HepG2 (cell line): ENCODE measurements around the gene PCSK6. TPM values are rescaled to one million over a fixed set of nuclear protein-coding genes. Genes with fewer than 3 reads are reported as not detected.

ENCODE experiments used
- ATAC-seq: fragments of 200-7000 bp; cut with Tn5 transposase; 3 replicates; pipeline ENCODE4 v1.9.1; 2020; ENCODE audit warnings: mild to moderate bottlenecking, moderate library complexity
- BruUV-seq: library from RNA; stranded (reverse); fragments of 400-500 nt; replicated peaks from 2 replicates; lab custom pipeline; 2021; lab: Mats Ljungman, UMichigan
- CTCF ChIA-PET: fragments of 300-600 bp; formaldehyde crosslinking; extraction: SDS; loops from one replicate; lab custom pipeline; 2021; ENCODE audit warnings: low total read pairs, inconsistent platforms, low intra/inter-chr PET ratio; lab: Yijun Ruan, JAX
- POLR2A ChIA-PET: fragments of 350-600 bp; sonication (Branson Sonifier 250); formaldehyde crosslinking; loops from one replicate; lab custom pipeline; 2020; ENCODE audit warnings: antibody characterized with exemption, inconsistent platforms; lab: Yijun Ruan, JAX
- DNase-seq: peaks from one replicate; pipeline ENCODE4 v3.0.0-alpha.2; 2015; ENCODE audit warnings: low spot score
- FAIRE-seq: peaks from 3 replicates; lab custom pipeline; 2011; peaks lifted over from hg19 to GRCh38; lab: Jason Lieb, UNC
- H2AFZ ChIP-seq: one replicate; pipeline ENCODE4 v1.6.1; 2011; ENCODE audit warnings: low read length, inconsistent platforms
- H3K27ac ChIP-seq: fragments of 300-600 bp; 3 replicates; pipeline ENCODE4 v1.8.0; 2011; ENCODE audit warnings: mixed run types, mild to moderate bottlenecking, mixed read lengths, low read length, inconsistent platforms; ENCODE audit not compliant: insufficient read depth; ENCODE audit errors: extremely low read length
- H3K27me3 ChIP-seq, 2 experiments: fragments of 200-600 bp in 1 of 2; 2 replicates in 1 of 2; 3 replicates in 1 of 2; pipeline versions ENCODE4 v1.6.0 to v1.8.0; 2011; ENCODE audit warnings: low read length in 2 of 2, mild to moderate bottlenecking in 2 of 2, moderate library complexity in 2 of 2, inconsistent platforms in 1 of 2; ENCODE audit not compliant: insufficient read depth in 2 of 2, control insufficient read depth in 1 of 2
- H3K36me3 ChIP-seq, 2 experiments: fragments of 200-600 bp in 1 of 2; replicated peaks in 1 of 2; 2 replicates in 1 of 2; 3 replicates in 1 of 2; pipeline versions ENCODE4 v1.5.1 to v1.8.0; 2011; ENCODE audit warnings: low read length in 2 of 2, inconsistent platforms in 1 of 2; ENCODE audit not compliant: insufficient read depth in 2 of 2, control insufficient read depth in 1 of 2
- H3K4me1 ChIP-seq: 2 replicates; pipeline ENCODE4 v1.5.1; 2012; ENCODE audit warnings: low read length, inconsistent platforms; ENCODE audit not compliant: insufficient read depth
- H3K4me2 ChIP-seq: 2 replicates; pipeline ENCODE4 v1.6.0; 2011; ENCODE audit warnings: low read depth, low read length, inconsistent platforms
- H3K4me3 ChIP-seq, 3 experiments: fragments of 200-600 bp in 1 of 3; sonication (generic), shearing (Covaris generic) in 1 of 3; replicated peaks in 1 of 3; 2 replicates each; pipeline ENCODE4 v1.5.1; 2011 to 2016; ENCODE audit warnings: low read length in 3 of 3, inconsistent platforms in 2 of 3, low read depth in 2 of 3, mild to moderate bottlenecking in 2 of 3, control low read depth in 1 of 3, mixed read lengths in 1 of 3; ENCODE audit not compliant: insufficient read depth in 1 of 3
- H3K79me2 ChIP-seq: one replicate; pipeline ENCODE4 v1.6.1; 2011; ENCODE audit warnings: low read length, inconsistent platforms; ENCODE audit not compliant: insufficient read depth
- H3K9ac ChIP-seq: 2 replicates; pipeline ENCODE4 v1.6.0; 2011; ENCODE audit warnings: mild to moderate bottlenecking, low read depth, low read length, inconsistent platforms; ENCODE audit not compliant: insufficient read depth
- H3K9me3 ChIP-seq: 2 replicates; pipeline ENCODE4 v1.5.1; 2012; ENCODE audit warnings: mild to moderate bottlenecking, low read length
- H4K20me1 ChIP-seq: 2 replicates; pipeline ENCODE4 v1.6.0; 2011; ENCODE audit warnings: inconsistent platforms, mild to moderate bottlenecking, low read length, moderate library complexity; ENCODE audit not compliant: insufficient read depth
- CTCF ChIP-seq: sonication (generic); formaldehyde crosslinking; IDR thresholded peaks from 2 replicates; pipeline ENCODE4 v1.5.0; 2020; ENCODE audit warnings: mild to moderate bottlenecking, missing genetic modification reagents, moderate library complexity
- HBP1 ChIP-seq: IDR thresholded peaks from 2 replicates; pipeline ENCODE4 v1.6.1; 2016; ENCODE audit warnings: low read depth, control low read depth
- RAD21 ChIP-seq: fragments of 450-650 bp; formaldehyde crosslinking; IDR thresholded peaks from 2 replicates; pipeline ENCODE4 v1.5.0; 2020; ENCODE audit warnings: mild to moderate bottlenecking
- RBFOX2 ChIP-seq: fragments of 200-400 bp; formaldehyde crosslinking; IDR thresholded peaks from 2 replicates; pipeline ENCODE4 v1.6.1; 2017; ENCODE audit warnings: low read depth, mild to moderate bottlenecking, low read length
- SMC3 ChIP-seq: IDR thresholded peaks from 2 replicates; pipeline ENCODE4 v1.6.1; 2011; ENCODE audit warnings: low read length, improper control_type of control experiment
- STAG1 ChIP-seq: sonication (generic); formaldehyde crosslinking; IDR thresholded peaks from 2 replicates; pipeline ENCODE4 v1.4.0; 2020; ENCODE audit warnings: missing genetic modification reagents
- ZBTB38 ChIP-seq: sonication (generic); formaldehyde crosslinking; IDR thresholded peaks from 2 replicates; pipeline ENCODE4 v1.5.1; 2020; ENCODE audit warnings: mild to moderate bottlenecking, missing genetic modification reagents
- ZNF160 ChIP-seq: sonication (generic); formaldehyde crosslinking; IDR thresholded peaks from 2 replicates; pipeline ENCODE4 v1.8.0; 2022; ENCODE audit warnings: mild to moderate bottlenecking, inconsistent platforms, missing genetic modification reagents
- ZNF207 ChIP-seq: fragments of 450-650 bp; IDR thresholded peaks from 2 replicates; pipeline ENCODE4 v1.6.1; 2016; ENCODE audit warnings: antibody characterized with exemption, borderline replicate concordance
- whole genome bisulfite sequencing: methylation state at CpG from one replicate; pipeline ENCODE4 v1.1.6; 2017; ENCODE audit warnings: low lambda C conversion rate; 5-methylcytosine and 5-hydroxymethylcytosine counted together
- in situ Hi-C: cut with HindIII; loops from 2 replicates; pipeline ENCODE4 v1.10.0; 2017; ENCODE audit warnings: low pct_unique_long_range_greater_than_20kb; ENCODE audit not compliant: extremely low pct_ligation_motif_present
- intact Hi-C: fragments of 100-400 bp; cut with micrococcal nuclease; formaldehyde crosslinking; loops from one replicate; pipeline ENCODE4 v1.10.0; 2022; ENCODE audit not compliant: unreplicated experiment
- polyA plus RNA-seq, 8 experiments: library from polyadenylated mRNA; depleted of rRNA in 3 of 8; stranded (reverse) in 7 of 8; unstranded in 1 of 8; fragments of >200 nt; fragmentation: Illumina TruSeq in 4 of 8; extraction: Trizol in 4 of 8; gene quantifications; 2 replicates each; pipeline versions ENCODE4 v1.2.1 to v1.2.3, GENCODE V29; 2011 to 2016; ENCODE audit warnings: low read depth in 4 of 8, missing spikeins in 1 of 8, mixed read lengths in 1 of 8; ENCODE audit not compliant: insufficient read depth in 1 of 8
- total RNA-seq, 5 experiments: library from RNA; depleted of rRNA; stranded (reverse); fragments of >200 nt; fragmentation: Illumina TruSeq; extraction: Trizol; gene quantifications; 2 replicates each; pipeline ENCODE4 v1.2.3, GENCODE V29; 2016; ENCODE audit warnings: low read depth in 1 of 5

Gene PCSK6
- total and polyA plus RNA-seq, 2 of the 13 experiments (the other 11 are each of a cell fraction or from before 2014, with no cell fraction given): 56.5 to 155 TPM

GRCh38 chr15:101293122-101293521 is 196.4 kb downstream of the PCSK6 start:
- ChIA-PET POLR2A (no interaction called here), CTCF (no interaction called here)
- WGBS: 54% methylated on average over 8 of the region's 10 CpGs
- in situ Hi-C loops: loop anchor here (10.0 kb wide), 1 partner anchor 202 kb away; no protein-coding TSS in a partner anchor
- Histone ChIP-seq H3K27ac (peak overlapping the region; percentile 85), H3K4me3 (peak overlapping the region; percentile 66 to 90 (median 77)), H3K9me3 (no peaks in the 10 kb centered on the region), H3K9ac (peak overlapping the region; percentile 95), H3K27me3 (no peaks in the 10 kb centered on the region; a peak in 1 of 5 replicates), H3K79me2 (peaks cover 73% of the 10 kb centered on the region), H4K20me1 (peaks cover 36% of the 10 kb centered on the region), H3K36me3 (peaks cover 4 to 17% of the 10 kb centered on the region in 2 experiments; a peak in 3 of 5 replicates), H3K4me2 (peak overlapping the region; percentile 95), H2AFZ (no peak overlapping the region), H3K4me1 (peaks cover 34% of the 10 kb centered on the region)
- DNase-seq (no peak), FAIRE-seq (no peak), ATAC-seq (no peak)
- intact Hi-C loops: loop anchor here (5.0 kb wide), 1 partner anchor 359 kb away; the partner anchor contains the start of gene TM2D3
- TF ChIP-seq HBP1 (CRISPR knock-in tag): no peak
- TF ChIP-seq ZBTB38: peak; percentile 47; the same call in 1 of the 2 replicates
- 0 out of 2 replicates have a peak, but pooled peaks have one; percentile 12 for TF ChIP-seq RBFOX2
- no TSS peak for BruUV-seq

GRCh38 chr15:101288905-101289513 is 200.5 kb downstream of the PCSK6 start:
- Histone ChIP-seq H3K4me3 (no peak overlapping the region), H3K79me2 (peaks cover 63% of the 10 kb centered on the region), H3K4me2 (no peak overlapping the region), H4K20me1 (peaks cover 39% of the 10 kb centered on the region), H2AFZ (no peak overlapping the region), H3K36me3 (peaks cover 16 to 52% of the 10 kb centered on the region in 2 experiments), H3K4me1 (peaks cover 22% of the 10 kb centered on the region), H3K9me3 (no peaks in the 10 kb centered on the region), H3K9ac (no peak overlapping the region), H3K27me3 (no peaks in the 10 kb centered on the region; a peak in 1 of 5 replicates), H3K27ac (no peak overlapping the region)
- in situ Hi-C loops: loop anchor here (5.0 kb wide), 1 partner anchor 363 kb away; the partner anchor contains the start of gene TM2D3
- ATAC-seq: peak; percentile 62
- DNase-seq: peak; percentile 50
- ChIA-PET POLR2A (no interaction called here), CTCF (interaction anchor here (0.6 to 1.3 kb wide), 3 partner anchors 290 to 366 kb away, joined by 3 to 9 read pairs (median 3); no protein-coding TSS in a partner anchor)
- 80% methylated on average over 8 of the region's 8 CpGs for WGBS
- peak; percentile 26 for FAIRE-seq
- intact Hi-C loops: no loop called here
- no TSS peak for BruUV-seq
- TF ChIP-seq STAG1 (CRISPR knock-in tag) (peak; percentile 64), ZNF207 (no peak), CTCF (CRISPR knock-in tag) (peak; percentile 61), ZNF160 (CRISPR knock-in tag) (no peak), SMC3 (peak; percentile 34; the same call in 1 of the 2 replicates), RAD21 (CRISPR knock-in tag) (0 out of 2 replicates have a peak, but pooled peaks have one; percentile 24)
